ENCODE data around the gene IMMT.

- TF ChIP-seq, protein P1, sequence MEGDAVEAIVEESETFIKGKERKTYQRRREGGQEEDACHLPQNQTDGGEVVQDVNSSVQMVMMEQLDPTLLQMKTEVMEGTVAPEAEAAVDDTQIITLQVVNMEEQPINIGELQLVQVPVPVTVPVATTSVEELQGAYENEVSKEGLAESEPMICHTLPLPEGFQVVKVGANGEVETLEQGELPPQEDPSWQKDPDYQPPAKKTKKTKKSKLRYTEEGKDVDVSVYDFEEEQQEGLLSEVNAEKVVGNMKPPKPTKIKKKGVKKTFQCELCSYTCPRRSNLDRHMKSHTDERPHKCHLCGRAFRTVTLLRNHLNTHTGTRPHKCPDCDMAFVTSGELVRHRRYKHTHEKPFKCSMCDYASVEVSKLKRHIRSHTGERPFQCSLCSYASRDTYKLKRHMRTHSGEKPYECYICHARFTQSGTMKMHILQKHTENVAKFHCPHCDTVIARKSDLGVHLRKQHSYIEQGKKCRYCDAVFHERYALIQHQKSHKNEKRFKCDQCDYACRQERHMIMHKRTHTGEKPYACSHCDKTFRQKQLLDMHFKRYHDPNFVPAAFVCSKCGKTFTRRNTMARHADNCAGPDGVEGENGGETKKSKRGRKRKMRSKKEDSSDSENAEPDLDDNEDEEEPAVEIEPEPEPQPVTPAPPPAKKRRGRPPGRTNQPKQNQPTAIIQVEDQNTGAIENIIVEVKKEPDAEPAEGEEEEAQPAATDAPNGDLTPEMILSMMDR (optimal IDR thresholded peaks at IDR 0.05 in 1 of 3, IDR thresholded peaks at IDR 0.05 in 1 of 3, conservative IDR thresholded peaks at IDR 0.05 in 1 of 3; ENCODE audit: extremely low read depth in 1 of 3, insufficient read depth in 2 of 3, low read length in 3 of 3): no peak
- no peak for TF ChIP-seq EZH2 (IDR thresholded peaks at IDR 0.05; ENCODE audit: low read length)
These were observed 44.1 kb upstream of the IMMT start for GRCh38 chr2:86239326-86239725.
